HCT116 (cell line): ENCODE data around the gene MYOZ2. TPM values are rescaled to one million over a fixed set of nuclear protein-coding genes. Genes with fewer than 3 reads are reported as not detected.

ENCODE experiments used
- ATAC-seq: fragments of 200-7000 bp; cut with Tn5 transposase; 2 replicates; pipeline ENCODE4 v1.9.1; 2020; ENCODE audit warnings: mild to moderate bottlenecking, moderate library complexity
- BruUV-seq: library from RNA; stranded (reverse); fragments of 400-500 nt; replicated peaks from 2 replicates; lab custom pipeline; 2021; lab: Mats Ljungman, UMichigan
- CTCF ChIA-PET: fragments of 300-600 bp; sonication (Branson Sonifier 250); formaldehyde crosslinking; loops from one replicate; lab custom pipeline; 2021; ENCODE audit warnings: antibody characterized with exemption; lab: Charles Lee
- POLR2A ChIA-PET: fragments of 300-600, 350-600 bp; sonication (Branson Sonifier 250); formaldehyde crosslinking; loops from one replicate; lab custom pipeline; 2021; ENCODE audit warnings: antibody characterized with exemption; lab: Charles Lee
- RAD21 ChIA-PET, 2 experiments: fragments of 300-600 bp; sonication (Branson Sonifier 250); formaldehyde crosslinking; loops; one replicate each; lab custom pipeline; 2023; ENCODE audit warnings: low total read pairs in 2 of 2; ENCODE audit not compliant: uncharacterized antibody in 2 of 2, unreplicated experiment in 2 of 2, low non-redundant PET in 1 of 2; lab: Charles Lee
- DNase-seq: peaks from one replicate; pipeline ENCODE4 v3.0.0-alpha.2; 2010; ENCODE audit warnings: low read depth, low spot score
- H2AFZ ChIP-seq: fragments of 200-600 bp; shearing (Covaris generic), sonication (generic); 2 replicates; pipeline ENCODE4 v1.6.1; 2017; ENCODE audit warnings: low read depth, mixed run types, mixed read lengths, antibody characterized with exemption, low read length; ENCODE audit not compliant: poor library complexity, severe bottlenecking
- H3K27ac ChIP-seq: 2 replicates; pipeline ENCODE4 v1.5.1; 2012; ENCODE audit warnings: low read depth, low read length
- H3K27me3 ChIP-seq: fragments of 200-600 bp; sonication (generic); 2 replicates; pipeline ENCODE4 v1.6.1; 2016; ENCODE audit warnings: mixed run types, low read length, mixed read lengths; ENCODE audit not compliant: insufficient read depth
- H3K36me3 ChIP-seq, 2 experiments: fragments of 200-500 bp in 1 of 2; fragments of 200-600 bp in 1 of 2; sonication (Bioruptor generic) in 1 of 2; sonication (generic) in 1 of 2; 2 replicates each; pipeline versions ENCODE4 v1.5.1 to v1.6.1; 2014 to 2016; ENCODE audit warnings: low read length in 2 of 2, inconsistent platforms in 1 of 2, mixed read lengths in 1 of 2, mixed run types in 1 of 2; ENCODE audit not compliant: insufficient read depth in 2 of 2, control insufficient read depth in 1 of 2
- H3K4me1 ChIP-seq, 2 experiments: fragments of 200-600 bp in 1 of 2; sonication (generic) in 1 of 2; 2 replicates each; pipeline versions ENCODE4 v1.5.1 to v1.6.1; 2012 to 2017; ENCODE audit warnings: low read length in 2 of 2, inconsistent platforms in 1 of 2, mild to moderate bottlenecking in 1 of 2, mixed read lengths in 1 of 2, mixed run types in 1 of 2, moderate library complexity in 1 of 2; ENCODE audit not compliant: insufficient read depth in 2 of 2, control insufficient read depth in 1 of 2
- H3K4me2 ChIP-seq: fragments of 200-600 bp; sonication (generic); 2 replicates; pipeline ENCODE4 v1.6.1; 2017; ENCODE audit warnings: mixed run types, low read length, mixed read lengths
- H3K4me3 ChIP-seq, 2 experiments: fragments of 200-600 bp in 1 of 2; sonication (generic) in 1 of 2; replicated peaks in 1 of 2; 2 replicates each; pipeline ENCODE4 v1.5.1; 2011 to 2016; ENCODE audit warnings: low read length in 2 of 2, control low read depth in 1 of 2, low read depth in 1 of 2, mild to moderate bottlenecking in 1 of 2, mixed read lengths in 1 of 2, mixed run types in 1 of 2
- H3K79me2 ChIP-seq: fragments of 200-600 bp; sonication (generic); 2 replicates; pipeline ENCODE4 v1.6.1; 2017; ENCODE audit warnings: mild to moderate bottlenecking, mixed run types, low read length, moderate library complexity, mixed read lengths; ENCODE audit not compliant: insufficient read depth
- H3K9ac ChIP-seq: fragments of 200-600 bp; sonication (generic); 2 replicates; pipeline ENCODE4 v1.6.1; 2016; ENCODE audit warnings: low read length, mixed read lengths
- H3K9me2 ChIP-seq: fragments of 200-600 bp; sonication (generic), shearing (Covaris generic); 2 replicates; pipeline ENCODE4 v1.6.1; 2017; ENCODE audit warnings: mixed run types, mild to moderate bottlenecking, moderate library complexity; ENCODE audit not compliant: insufficient read depth
- H3K9me3 ChIP-seq, 2 experiments: fragments of 200-500 bp in 1 of 2; fragments of 200-600 bp in 1 of 2; sonication (Bioruptor generic) in 1 of 2; sonication (generic) in 1 of 2; 2 replicates each; pipeline ENCODE4 v1.6.1; 2014 to 2017; ENCODE audit warnings: low read length in 2 of 2, mixed read lengths in 2 of 2, inconsistent platforms in 1 of 2, low read depth in 1 of 2, mild to moderate bottlenecking in 1 of 2, mixed run types in 1 of 2, moderate library complexity in 1 of 2; ENCODE audit not compliant: control insufficient read depth in 1 of 2, insufficient read depth in 1 of 2
- H4K20me1 ChIP-seq: fragments of 200-600 bp; sonication (generic), shearing (Covaris generic); 2 replicates; pipeline ENCODE4 v1.6.1; 2017; ENCODE audit warnings: mixed run types, mild to moderate bottlenecking, moderate library complexity; ENCODE audit not compliant: insufficient read depth
- ATF3 ChIP-seq: IDR thresholded peaks from 2 replicates; pipeline ENCODE4 v1.6.1; 2012
- CBX3 ChIP-seq: IDR thresholded peaks from 2 replicates; pipeline ENCODE4 v1.6.1; 2012; ENCODE audit warnings: low read depth
- CEBPB ChIP-seq: IDR thresholded peaks from 2 replicates; pipeline ENCODE4 v1.6.1; 2012; ENCODE audit warnings: low read depth
- CTCF ChIP-seq, 3 experiments: fragments of 200-600 bp in 1 of 3; sonication (generic) in 1 of 3; IDR thresholded peaks in 2 of 3; conservative IDR thresholded peaks in 1 of 3; 2 replicates each; pipeline ENCODE4 v1.5.1; 2012 to 2017; ENCODE audit warnings: low read depth in 2 of 3, low read length in 2 of 3, antibody characterized with exemption in 1 of 3, borderline replicate concordance in 1 of 3, control low read depth in 1 of 3, mild to moderate bottlenecking in 1 of 3, mixed read lengths in 1 of 3, mixed run types in 1 of 3, moderate library complexity in 1 of 3; ENCODE audit not compliant: insufficient read depth in 1 of 3
- EGR1 ChIP-seq: IDR thresholded peaks from 2 replicates; pipeline ENCODE4 v1.6.1; 2012; ENCODE audit warnings: low read depth
- ELF1 ChIP-seq: IDR thresholded peaks from 2 replicates; pipeline ENCODE4 v1.6.1; 2012; ENCODE audit warnings: low read depth, borderline replicate concordance
- EZH2 ChIP-seq: fragments of 200-600 bp; sonication (generic); IDR thresholded peaks from 2 replicates; pipeline ENCODE4 v1.6.1; 2017; ENCODE audit warnings: antibody characterized with exemption, mixed run types
- EZH2phosphoT487 ChIP-seq: fragments of 200-600 bp; IDR thresholded peaks from 2 replicates; pipeline ENCODE4 v1.6.1; 2018; ENCODE audit warnings: antibody characterized with exemption, borderline replicate concordance
- FOSL1 ChIP-seq: IDR thresholded peaks from 2 replicates; pipeline ENCODE4 v1.6.1; 2012; ENCODE audit warnings: low read depth
- JUND ChIP-seq: IDR thresholded peaks from 2 replicates; pipeline ENCODE4 v1.6.1; 2012
- MAX ChIP-seq: IDR thresholded peaks from 2 replicates; pipeline ENCODE4 v1.6.1; 2012
- POLR2A ChIP-seq: IDR thresholded peaks from 2 replicates; pipeline ENCODE4 v1.7.0; 2011; ENCODE audit warnings: borderline replicate concordance; ENCODE audit not compliant: insufficient read depth, insufficient read length; ENCODE audit errors: extremely low read depth
- POLR2AphosphoS5 ChIP-seq: IDR thresholded peaks from 2 replicates; pipeline ENCODE4 v1.6.1; 2011; ENCODE audit warnings: mild to moderate bottlenecking, low read depth, low read length, moderate library complexity
- RAD21 ChIP-seq: IDR thresholded peaks from 2 replicates; pipeline ENCODE4 v1.6.1; 2012; ENCODE audit warnings: low read depth, mild to moderate bottlenecking
- REST ChIP-seq: IDR thresholded peaks from 2 replicates; pipeline ENCODE4 v1.6.1; 2012; ENCODE audit warnings: low read depth
- SIN3A ChIP-seq: IDR thresholded peaks from 2 replicates; pipeline ENCODE4 v1.6.1; 2012; ENCODE audit warnings: low read depth
- SP1 ChIP-seq: IDR thresholded peaks from 2 replicates; pipeline ENCODE4 v1.6.1; 2012; ENCODE audit warnings: low read depth
- SRF ChIP-seq: IDR thresholded peaks from 2 replicates; pipeline ENCODE4 v1.6.1; 2012; ENCODE audit warnings: low read depth
- TCF7L2 ChIP-seq: IDR thresholded peaks from 2 replicates; pipeline ENCODE4 v1.7.0; 2011; ENCODE audit warnings: borderline replicate concordance, inconsistent platforms; ENCODE audit not compliant: insufficient read depth, insufficient read length; ENCODE audit errors: extremely low read depth
- YY1 ChIP-seq: IDR thresholded peaks from 2 replicates; pipeline ENCODE4 v1.6.1; 2011; ENCODE audit warnings: low read length, low read depth, moderate library complexity, mild to moderate bottlenecking; ENCODE audit not compliant: insufficient replicate concordance; ENCODE audit errors: extremely low read depth
- ZNF274 ChIP-seq: fragments of 200-500 bp; sonication (Bioruptor generic); IDR thresholded peaks from 2 replicates; pipeline ENCODE4 v1.6.1; 2014; ENCODE audit warnings: mild to moderate bottlenecking, low read depth, low read length, inconsistent platforms
- intact Hi-C: fragments of 100-400 bp; cut with micrococcal nuclease; formaldehyde crosslinking; loops from 2 replicates; pipeline ENCODE4 v1.10.0; 2022
- total RNA-seq: library from RNA; stranded (reverse); gene quantifications from one replicate; pipeline ENCODE4 v1.2.1, GENCODE V29; 2021; ENCODE audit not compliant: unreplicated experiment

MYOZ2 gene
- total RNA-seq, 1 experiment from 2014 or later, result not detected

- no peaks in the 10 kb centered on the region for H3K27me3 ChIP-seq
- no peaks in the 10 kb centered on the region for H4K20me1 ChIP-seq
- intact Hi-C loops, result loop anchor here (5.0 kb wide), 1 partner anchor 109 kb away; the partner anchor contains the start of gene USP53
- H3K4me2 ChIP-seq, result peak overlapping the region; percentile 55
- H3K4me1 ChIP-seq, result peaks cover 3 to 23% of the 10 kb centered on the region in 2 experiments; a peak in 3 of 4 replicates
- H3K36me3 ChIP-seq, result no peaks in the 10 kb centered on the region
- peak overlapping the region; percentile 29 for H3K9ac ChIP-seq
- RAD21 ChIA-PET, result interaction anchor here in 1 of 2 experiments (0.7 kb wide), 1 partner anchor 104 kb away, joined by 3 read pairs; no protein-coding TSS in a partner anchor
- H3K9me3 ChIP-seq, result no peaks in the 10 kb centered on the region
- H2AFZ ChIP-seq, result peak overlapping the region; percentile 95
- no TSS peak for BruUV-seq
- H3K4me3 ChIP-seq, result 0 out of 4 replicates have a peak overlapping the region, but pooled peaks of 1 of the 2 experiments have one; percentile 18
- no peak overlapping the region for H3K27ac ChIP-seq
- ATAC-seq, result peak; percentile 79
- no peaks in the 10 kb centered on the region for H3K9me2 ChIP-seq
- CTCF ChIA-PET, result interaction anchor here (1.0 to 2.8 kb wide), 4 partner anchors 16 to 238 kb away, joined by 3 to 9 read pairs (median 4); no protein-coding TSS in a partner anchor
- H3K79me2 ChIP-seq, result no peaks in the 10 kb centered on the region
- DNase-seq, result peak; percentile 85
- POLR2A ChIA-PET, result interaction anchor here (0.9 to 2.4 kb wide), 5 partner anchors 10 to 197 kb away, joined by 3 to 22 read pairs (median 6); partner anchors contain the start of gene USP53
- TF ChIP-seq EGR1 (no peak), EZH2phosphoT487 (no peak), CTCF (IDR thresholded peaks at IDR 0.05 in 2 of 3, conservative IDR thresholded peaks at IDR 0.05 in 1 of 3; ENCODE audit: borderline replicate concordance in 1 of 3, insufficient read depth in 1 of 3, low read depth in 2 of 3, low read length in 2 of 3) (no peak), SP1 (peak; percentile 87), JUND (peak; percentile 87), MAX (peak; percentile 80), CBX3 (peak; percentile 92), EZH2 (no peak), ELF1 (peak; percentile 66), TCF7L2 (no peak), SRF (peak; percentile 63), RAD21 (peak; percentile 24; the same call in 1 of the 2 replicates), YY1 (no peak), ZNF274 (no peak), ATF3 (peak; percentile 92), CEBPB (peak; percentile 94), FOSL1 (peak; percentile 89), REST (no peak), POLR2AphosphoS5 (peak; percentile 60; the same call in 1 of the 2 replicates), SIN3A (peak; percentile 80), POLR2A (no peak)
Observed at GRCh38 chr4:119103263-119103662, 32.4 kb upstream of the MYOZ2 start.
